ENCODE measurements around the gene PLAC9. TPM values are rescaled to one million over a fixed set of nuclear protein-coding genes. Genes with fewer than 3 reads are reported as not detected.

Gene PLAC9, protein sequence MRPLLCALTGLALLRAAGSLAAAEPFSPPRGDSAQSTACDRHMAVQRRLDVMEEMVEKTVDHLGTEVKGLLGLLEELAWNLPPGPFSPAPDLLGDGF
- total RNA-seq (1.7 and 2.1 TPM in 2 replicates), polyA plus RNA-seq (2.0 and 3.6 TPM in 2 replicates), polyA minus RNA-seq (0.47 TPM in 1 of 2 replicates, not detected in the other), Bru-seq, nascent RNA (percentile 24 among the genes with signal in this experiment), BruChase-seq, experiment 1, labeled RNA remaining after a 6-hour chase (percentile 10 among the genes with signal in this experiment), BruChase-seq, experiment 2, labeled RNA remaining after a 2-hour chase (percentile 15 among the genes with signal in this experiment)
- polyA plus RNA-seq (2011; cell fraction: cytosol; rRNA removed): 1.7 and 2.8 TPM in 2 replicates
- polyA plus RNA-seq (2011; cell fraction: nucleus; rRNA removed): 0.55 and 0.66 TPM in 2 replicates
- polyA plus RNA-seq (2012): 13.3 and 22.6 TPM in 2 replicates
- polyA minus RNA-seq (2011; cell fraction: cytosol; rRNA and poly(A)+ RNA removed): not detected
- polyA minus RNA-seq (2011; cell fraction: nucleus; rRNA and poly(A)+ RNA removed): 1.3 TPM in 1 of 2 replicates, not detected in the other
- long read RNA-seq, transcript PLAC9-201 (4 exons, 785 nt): major isoform, 9 of 13 reads
- long read RNA-seq, partial matches to known transcripts: 0 of 13 reads
- long read RNA-seq, other reads (novel, unspliced or antisense): 3 of 13 reads

DNA sequence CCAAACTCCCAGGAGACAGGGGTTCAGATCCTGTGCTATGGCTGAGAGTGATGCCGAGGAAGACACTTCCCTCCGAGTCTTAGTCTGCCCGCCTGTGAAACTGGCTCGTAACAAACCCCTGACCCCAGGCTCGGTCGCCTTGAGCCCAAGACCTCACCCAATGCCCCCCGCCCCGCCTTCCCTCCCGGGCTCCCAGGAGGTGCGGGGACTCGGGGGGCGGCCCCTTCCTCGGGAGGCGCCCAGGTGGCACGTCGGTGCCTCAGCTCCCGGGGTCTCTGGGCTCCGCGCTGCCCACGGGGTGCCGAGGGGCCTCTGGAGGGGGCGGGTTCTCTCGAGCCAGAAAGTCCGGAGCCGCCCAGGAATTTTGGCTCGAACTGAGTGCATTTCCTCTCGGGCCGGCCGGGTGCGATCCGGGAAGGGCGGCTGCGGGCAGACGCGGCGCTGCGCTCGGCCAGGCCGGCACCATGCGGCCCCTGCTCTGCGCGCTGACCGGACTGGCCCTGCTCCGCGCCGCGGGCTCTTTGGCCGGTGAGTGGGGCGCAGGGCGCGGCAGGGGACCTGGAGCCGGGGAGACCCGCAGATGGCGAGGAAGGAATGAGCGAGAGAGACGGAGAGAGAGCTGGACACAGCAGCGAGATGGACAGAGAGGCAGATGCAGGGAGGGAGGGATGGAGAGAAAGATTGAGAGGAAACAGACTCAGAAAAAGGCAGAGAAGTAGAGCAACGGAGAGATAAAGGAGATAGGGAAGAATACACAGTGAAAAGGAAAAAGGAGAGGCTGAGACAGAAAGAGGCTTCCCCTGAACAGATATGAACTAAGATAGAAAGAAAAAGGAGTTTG lies at the start of gene PLAC9:
Gene PLAC9 (plus strand): TSS at position 432 of the 841 bp plus-strand sequence. CDS start 33 bp downstream, at position 465.
- CTCF ChIA-PET: interaction anchor here (1.4 to 4.2 kb wide), 2 partner anchors 12 to 90 kb away, joined by 7 to 17 read pairs; no protein-coding TSS in a partner anchor

DNA sequence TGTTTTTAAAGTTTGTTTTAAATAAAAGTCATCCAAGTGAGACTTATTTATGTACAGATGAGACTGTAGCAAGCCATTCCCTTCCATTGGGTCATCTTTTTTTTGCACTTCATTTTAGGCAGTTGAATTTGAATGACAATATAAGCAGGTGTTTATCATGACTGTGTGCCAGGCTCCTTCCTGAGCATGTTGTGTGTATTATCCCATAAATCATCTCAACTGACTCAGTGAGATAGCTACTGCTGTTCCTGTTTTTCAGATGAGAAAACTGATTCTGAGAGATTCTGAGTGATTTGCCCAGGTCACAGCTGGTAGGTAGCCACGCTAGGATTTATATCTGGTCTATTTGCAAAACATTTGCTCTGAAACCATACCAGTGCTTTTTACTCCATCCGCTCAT lies 42.4 kb upstream of the PLAC9 start:
- Histone ChIP-seq H2AFZ (ENCODE audit: low read depth, low read length) (no peak overlapping the region), H3K4me2 (ENCODE audit: insufficient read depth, low read length) (no peak overlapping the region), H4K20me1 (replicated peaks; ENCODE audit: control insufficient read depth, extremely low read depth, insufficient read depth, low read length) (no peaks in the 10 kb centered on the region), H3K9ac (replicated peaks; ENCODE audit: extremely low read depth, insufficient read depth, low read length) (no peak overlapping the region), H3K9me3 (replicated peaks; ENCODE audit: control insufficient read depth, insufficient read depth, low read length) (no peaks in the 10 kb centered on the region), H3K36me3 (ENCODE audit: control insufficient read depth in 2 of 2, extremely low read depth in 1 of 2, insufficient read depth in 2 of 2, low read length in 2 of 2) (no peaks in the 10 kb centered on the region), H3K9me1 (replicated peaks; ENCODE audit: control insufficient read depth, extremely low read depth, insufficient read depth, low read length) (no peaks in the 10 kb centered on the region), H3K27me3 (ENCODE audit: control insufficient read depth in 2 of 2, insufficient read depth in 2 of 2, low read length in 2 of 2) (no peaks in the 10 kb centered on the region), H3K4me3 (replicated peaks in 1 of 3; ENCODE audit: insufficient read depth in 1 of 3, low read depth in 1 of 3, low read length in 3 of 3) (no peak overlapping the region), H3K79me2 (ENCODE audit: control insufficient read depth, insufficient read depth, low read length) (no peaks in the 10 kb centered on the region), H3K4me1 (ENCODE audit: control insufficient read depth, extremely low read depth, insufficient read depth, low read length) (no peaks in the 10 kb centered on the region), H3K27ac (ENCODE audit: insufficient read depth, low read depth, low read length) (no peak overlapping the region)
- ChIA-PET CTCF (interaction anchor here (1.6 to 2.0 kb wide), 2 partner anchors 11 to 31 kb away, joined by 5 to 6 read pairs; partner anchors contain the start of gene TMEM254), POLR2A (interaction anchor here (1.1 kb wide), 1 partner anchor 12 kb away, joined by 3 read pairs; no protein-coding TSS in a partner anchor)
- FAIRE-seq (peak; percentile 33), DNase-seq (ENCODE audit: low read depth, low spot score) (peak; percentile 37)
- intact Hi-C loops (cut with micrococcal nuclease): no loop called here
- TF ChIP-seq POLR2AphosphoS5 (IDR thresholded peaks at IDR 0.05; ENCODE audit: insufficient read depth, low read depth, low read length): no peak
- TF ChIP-seq GATA2 (IDR thresholded peaks at IDR 0.05; ENCODE audit: insufficient read depth, insufficient read length, low read depth, low read length): no peak
- TF ChIP-seq, protein P1, sequence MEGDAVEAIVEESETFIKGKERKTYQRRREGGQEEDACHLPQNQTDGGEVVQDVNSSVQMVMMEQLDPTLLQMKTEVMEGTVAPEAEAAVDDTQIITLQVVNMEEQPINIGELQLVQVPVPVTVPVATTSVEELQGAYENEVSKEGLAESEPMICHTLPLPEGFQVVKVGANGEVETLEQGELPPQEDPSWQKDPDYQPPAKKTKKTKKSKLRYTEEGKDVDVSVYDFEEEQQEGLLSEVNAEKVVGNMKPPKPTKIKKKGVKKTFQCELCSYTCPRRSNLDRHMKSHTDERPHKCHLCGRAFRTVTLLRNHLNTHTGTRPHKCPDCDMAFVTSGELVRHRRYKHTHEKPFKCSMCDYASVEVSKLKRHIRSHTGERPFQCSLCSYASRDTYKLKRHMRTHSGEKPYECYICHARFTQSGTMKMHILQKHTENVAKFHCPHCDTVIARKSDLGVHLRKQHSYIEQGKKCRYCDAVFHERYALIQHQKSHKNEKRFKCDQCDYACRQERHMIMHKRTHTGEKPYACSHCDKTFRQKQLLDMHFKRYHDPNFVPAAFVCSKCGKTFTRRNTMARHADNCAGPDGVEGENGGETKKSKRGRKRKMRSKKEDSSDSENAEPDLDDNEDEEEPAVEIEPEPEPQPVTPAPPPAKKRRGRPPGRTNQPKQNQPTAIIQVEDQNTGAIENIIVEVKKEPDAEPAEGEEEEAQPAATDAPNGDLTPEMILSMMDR (IDR thresholded peaks at IDR 0.05; ENCODE audit: extremely low read depth in 1 of 2, insufficient read depth in 1 of 2, low read depth in 1 of 2, low read length in 2 of 2): no peak
- TF ChIP-seq, protein P2, sequence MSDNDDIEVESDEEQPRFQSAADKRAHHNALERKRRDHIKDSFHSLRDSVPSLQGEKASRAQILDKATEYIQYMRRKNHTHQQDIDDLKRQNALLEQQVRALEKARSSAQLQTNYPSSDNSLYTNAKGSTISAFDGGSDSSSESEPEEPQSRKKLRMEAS (IDR thresholded peaks at IDR 0.05; ENCODE audit: insufficient read depth, insufficient read length): no peak
- TF ChIP-seq JUN (IDR thresholded peaks at IDR 0.05; ENCODE audit: borderline replicate concordance, insufficient read depth, insufficient read length, low read depth): no peak
- no peak for TF ChIP-seq EZH2 (IDR thresholded peaks at IDR 0.05; ENCODE audit: borderline replicate concordance, low read depth, low read length, severe bottlenecking)
- no peak for TF ChIP-seq MYC (IDR thresholded peaks at IDR 0.05; ENCODE audit: low read depth, low read length)
- TF ChIP-seq POLR2A (IDR thresholded peaks at IDR 0.05; ENCODE audit: low read depth, low read length): no peak
- TF ChIP-seq FOS (IDR thresholded peaks at IDR 0.05; ENCODE audit: borderline replicate concordance, insufficient read depth, low read length): no peak
- no TSS peak for BruUV-seq (replicated peaks)
- dilution Hi-C loops (cut with MboI; ENCODE audit: extremely low pct_ligation_motif_present, low sequenced_read_pairs): no loop called here

More for the DNA sequence above, at the start of gene PLAC9:
- DNase-seq (ENCODE audit: low read depth, low spot score) (no peak), FAIRE-seq (no peak)
- H3K36me3 ChIP-seq (ENCODE audit: control insufficient read depth in 2 of 2, extremely low read depth in 1 of 2, insufficient read depth in 2 of 2, low read length in 2 of 2): no peaks in the 10 kb centered on the region
- intact Hi-C loops (cut with micrococcal nuclease): loop anchor here (5.0 kb wide), 1 partner anchor 75 kb away; no protein-coding TSS in a partner anchor
- peak; percentile 39 for TF ChIP-seq POLR2AphosphoS5 (IDR thresholded peaks at IDR 0.05; ENCODE audit: insufficient read depth, low read depth, low read length)
- TF ChIP-seq JUN (IDR thresholded peaks at IDR 0.05; ENCODE audit: borderline replicate concordance, insufficient read depth, insufficient read length, low read depth): no peak
- TF ChIP-seq EZH2 (IDR thresholded peaks at IDR 0.05; ENCODE audit: borderline replicate concordance, low read depth, low read length, severe bottlenecking): peak; percentile 31
- no peak for TF ChIP-seq GATA2 (IDR thresholded peaks at IDR 0.05; ENCODE audit: insufficient read depth, insufficient read length, low read depth, low read length)
- H3K4me2 ChIP-seq (ENCODE audit: insufficient read depth, low read length): peak within 1 kb of the TSS; percentile 79
- H2AFZ ChIP-seq (ENCODE audit: low read depth, low read length): peak within 1 kb of the TSS; percentile 98
- H4K20me1 ChIP-seq (replicated peaks; ENCODE audit: control insufficient read depth, extremely low read depth, insufficient read depth, low read length): no peaks in the 10 kb centered on the region
- no peaks in the 10 kb centered on the region for H3K9me1 ChIP-seq (replicated peaks; ENCODE audit: control insufficient read depth, extremely low read depth, insufficient read depth, low read length)
- POLR2A ChIA-PET: no interaction called here
- H3K27ac ChIP-seq (ENCODE audit: insufficient read depth, low read depth, low read length): no peak within 1 kb of the TSS
- H3K9ac ChIP-seq (replicated peaks; ENCODE audit: extremely low read depth, insufficient read depth, low read length): peak within 1 kb of the TSS; percentile 31
- H3K79me2 ChIP-seq (ENCODE audit: control insufficient read depth, insufficient read depth, low read length): no peaks in the 10 kb centered on the region
- peak within 1 kb of the TSS; percentile 21 to 58 (median 56) for H3K4me3 ChIP-seq (replicated peaks in 1 of 3; ENCODE audit: insufficient read depth in 1 of 3, low read depth in 1 of 3, low read length in 3 of 3)
- dilution Hi-C loops (cut with MboI; ENCODE audit: extremely low pct_ligation_motif_present, low sequenced_read_pairs): no loop called here
- BruUV-seq (replicated peaks): no TSS peak
- H3K27me3 ChIP-seq (ENCODE audit: control insufficient read depth in 2 of 2, insufficient read depth in 2 of 2, low read length in 2 of 2): peaks cover 0 to 2% of the 10 kb centered on the region in 2 experiments
- H3K4me1 ChIP-seq (ENCODE audit: control insufficient read depth, extremely low read depth, insufficient read depth, low read length): peaks cover 10% of the 10 kb centered on the region
- no peaks in the 10 kb centered on the region for H3K9me3 ChIP-seq (replicated peaks; ENCODE audit: control insufficient read depth, insufficient read depth, low read length)
